Spleen (tissue), 7 donors: Measurements from ENCODE around the gene SEC24C.

Source experiments
- POLR2A ChIP-seq, 3 donors: fragments of 450-650 bp; IDR thresholded peaks; one replicate each; pipeline ENCODE4 v1.5.1; 2017; ENCODE audit warnings: antibody characterized with exemption in 3 of 3, mild to moderate bottlenecking in 1 of 3
- POLR2AphosphoS5 ChIP-seq, 3 donors: sonication (generic); formaldehyde crosslinking; IDR thresholded peaks; one replicate each; pipeline ENCODE4 v1.5.1; 2017; ENCODE audit warnings: antibody characterized with exemption in 3 of 3
- TF ChIP-seq, protein P1 (sequence below), 11 experiments: fragments of 200-600 bp in 7 of 11; fragments of 450-650 bp in 4 of 11; sonication (generic) in 4 of 11; IDR thresholded peaks in 8 of 11; conservative IDR thresholded peaks in 3 of 11; 1 replicate in 7 of 11; 2 replicates in 4 of 11; pipeline versions ENCODE4 v1.4.0 to v1.8.0; 2016 to 2021; ENCODE audit warnings: antibody characterized with exemption in 11 of 11, inconsistent platforms in 4 of 11, mild to moderate bottlenecking in 1 of 11
- donor health status: DM: no; HTN: no; CAD: no; lungs with moderate emphysema.
- donor health status: DM: no; HTN: no; CAD: no.
- donor health status: DM: no; HTN: no; CAD: no.

DNA sequence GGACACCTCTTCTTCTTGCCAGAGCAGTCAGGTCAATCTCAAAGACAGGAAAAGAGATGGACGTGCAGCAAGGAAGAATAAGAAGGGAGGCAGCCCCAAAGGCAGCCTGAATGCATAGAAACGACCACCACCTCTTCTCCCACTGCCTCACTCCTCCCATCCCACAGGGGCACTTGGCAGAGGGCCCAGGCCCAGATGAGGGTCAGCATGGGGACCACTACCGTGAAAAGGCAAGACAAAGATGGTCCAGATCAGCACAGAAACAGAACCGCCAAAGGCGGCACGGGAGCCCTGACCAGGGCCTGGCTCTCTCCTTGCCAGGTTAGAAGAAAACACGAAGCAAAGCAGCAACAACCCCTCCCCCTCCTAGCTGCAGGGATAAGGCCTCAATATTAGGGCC is 69.2 kb downstream of the SEC24C start:
- TF ChIP-seq, protein P1, sequence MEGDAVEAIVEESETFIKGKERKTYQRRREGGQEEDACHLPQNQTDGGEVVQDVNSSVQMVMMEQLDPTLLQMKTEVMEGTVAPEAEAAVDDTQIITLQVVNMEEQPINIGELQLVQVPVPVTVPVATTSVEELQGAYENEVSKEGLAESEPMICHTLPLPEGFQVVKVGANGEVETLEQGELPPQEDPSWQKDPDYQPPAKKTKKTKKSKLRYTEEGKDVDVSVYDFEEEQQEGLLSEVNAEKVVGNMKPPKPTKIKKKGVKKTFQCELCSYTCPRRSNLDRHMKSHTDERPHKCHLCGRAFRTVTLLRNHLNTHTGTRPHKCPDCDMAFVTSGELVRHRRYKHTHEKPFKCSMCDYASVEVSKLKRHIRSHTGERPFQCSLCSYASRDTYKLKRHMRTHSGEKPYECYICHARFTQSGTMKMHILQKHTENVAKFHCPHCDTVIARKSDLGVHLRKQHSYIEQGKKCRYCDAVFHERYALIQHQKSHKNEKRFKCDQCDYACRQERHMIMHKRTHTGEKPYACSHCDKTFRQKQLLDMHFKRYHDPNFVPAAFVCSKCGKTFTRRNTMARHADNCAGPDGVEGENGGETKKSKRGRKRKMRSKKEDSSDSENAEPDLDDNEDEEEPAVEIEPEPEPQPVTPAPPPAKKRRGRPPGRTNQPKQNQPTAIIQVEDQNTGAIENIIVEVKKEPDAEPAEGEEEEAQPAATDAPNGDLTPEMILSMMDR (IDR thresholded peaks at IDR 0.05 in 8 of 11, conservative IDR thresholded peaks at IDR 0.05 in 3 of 11) = no peak
- TF ChIP-seq POLR2AphosphoS5 (IDR thresholded peaks at IDR 0.05) = no peak
- TF ChIP-seq POLR2A (IDR thresholded peaks at IDR 0.05) = no peak
